WI38 (cell line): ENCODE data around the gene TKT.

Source experiments
- H3K4me3 ChIP-seq: 2 replicates; pipeline ENCODE4 v1.5.1; 2011; ENCODE audit warnings: low read depth, mild to moderate bottlenecking, control low read depth, low read length
- TF ChIP-seq, protein P1 (sequence below): IDR thresholded peaks from 2 replicates; pipeline ENCODE4 v1.5.1; 2012; ENCODE audit warnings: low read depth, mild to moderate bottlenecking, control low read depth, low read length

TKT gene

DNA sequence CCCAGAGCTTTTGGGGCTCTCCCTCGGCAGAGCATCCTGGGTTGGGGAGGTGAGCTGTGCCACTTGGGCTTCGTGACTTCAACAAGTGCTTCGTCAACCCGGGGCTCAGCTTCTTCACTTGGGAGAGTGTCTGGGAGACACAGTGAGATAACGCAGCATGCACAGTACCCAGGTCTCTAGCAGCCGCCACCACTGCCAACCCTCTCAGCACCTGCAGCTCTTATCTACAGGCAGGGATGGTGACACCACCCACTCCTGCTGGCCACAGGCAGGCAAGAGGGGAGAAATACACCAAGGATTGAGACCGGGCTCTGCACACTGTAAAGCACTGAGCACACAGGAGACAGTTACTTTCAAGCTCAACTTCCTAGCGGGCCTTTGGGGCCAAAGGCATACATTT is 11.6 kb downstream of the TKT start:
- TF ChIP-seq, protein P1, sequence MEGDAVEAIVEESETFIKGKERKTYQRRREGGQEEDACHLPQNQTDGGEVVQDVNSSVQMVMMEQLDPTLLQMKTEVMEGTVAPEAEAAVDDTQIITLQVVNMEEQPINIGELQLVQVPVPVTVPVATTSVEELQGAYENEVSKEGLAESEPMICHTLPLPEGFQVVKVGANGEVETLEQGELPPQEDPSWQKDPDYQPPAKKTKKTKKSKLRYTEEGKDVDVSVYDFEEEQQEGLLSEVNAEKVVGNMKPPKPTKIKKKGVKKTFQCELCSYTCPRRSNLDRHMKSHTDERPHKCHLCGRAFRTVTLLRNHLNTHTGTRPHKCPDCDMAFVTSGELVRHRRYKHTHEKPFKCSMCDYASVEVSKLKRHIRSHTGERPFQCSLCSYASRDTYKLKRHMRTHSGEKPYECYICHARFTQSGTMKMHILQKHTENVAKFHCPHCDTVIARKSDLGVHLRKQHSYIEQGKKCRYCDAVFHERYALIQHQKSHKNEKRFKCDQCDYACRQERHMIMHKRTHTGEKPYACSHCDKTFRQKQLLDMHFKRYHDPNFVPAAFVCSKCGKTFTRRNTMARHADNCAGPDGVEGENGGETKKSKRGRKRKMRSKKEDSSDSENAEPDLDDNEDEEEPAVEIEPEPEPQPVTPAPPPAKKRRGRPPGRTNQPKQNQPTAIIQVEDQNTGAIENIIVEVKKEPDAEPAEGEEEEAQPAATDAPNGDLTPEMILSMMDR: no peak
- H3K4me3 ChIP-seq: no peak overlapping the region

DNA sequence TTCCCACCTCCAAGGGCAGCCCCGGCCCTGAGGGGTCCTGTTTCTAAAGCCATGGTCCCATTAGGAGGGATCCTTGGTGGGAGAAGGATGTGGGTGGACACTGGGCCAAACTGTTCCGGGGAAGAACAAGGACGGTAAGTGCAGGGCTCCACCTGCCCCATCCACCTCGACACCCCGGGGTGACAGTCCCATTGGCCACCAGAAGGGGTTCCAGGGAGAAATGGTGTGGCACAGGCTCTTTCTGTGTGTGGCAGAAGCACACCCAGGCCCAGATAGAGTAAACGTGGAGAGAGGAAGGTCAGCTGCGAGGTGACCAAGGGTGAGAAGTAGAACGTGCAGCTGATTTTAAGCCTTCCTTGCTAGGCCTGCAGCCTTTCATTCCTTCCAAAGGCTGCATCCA is 12.0 kb downstream of the TKT start:
- TF ChIP-seq, protein P1: no peak
- H3K4me3 ChIP-seq: no peak overlapping the region

DNA sequence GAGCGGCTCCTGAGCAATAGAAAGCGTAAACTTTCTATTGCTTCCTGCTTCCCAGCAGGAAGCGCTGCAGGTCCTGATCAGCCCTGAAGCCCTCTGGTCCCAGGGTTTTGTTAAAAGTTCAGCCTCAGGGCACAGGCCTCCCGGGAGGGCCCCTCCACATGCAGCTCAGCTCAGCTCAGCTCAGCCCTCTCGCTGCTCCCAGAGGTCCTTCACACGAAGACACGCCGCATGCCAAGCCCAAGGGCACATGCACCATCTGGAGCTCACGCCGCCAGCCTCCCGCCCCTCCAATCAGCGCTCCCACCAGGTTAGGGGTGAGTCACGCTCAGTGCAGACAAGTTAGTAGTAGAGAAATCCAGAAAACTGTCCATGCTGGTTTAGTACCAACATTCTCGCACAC is 12.7 kb downstream of the TKT start:
- TF ChIP-seq, protein P1: no peak
- no peak overlapping the region for H3K4me3 ChIP-seq

DNA sequence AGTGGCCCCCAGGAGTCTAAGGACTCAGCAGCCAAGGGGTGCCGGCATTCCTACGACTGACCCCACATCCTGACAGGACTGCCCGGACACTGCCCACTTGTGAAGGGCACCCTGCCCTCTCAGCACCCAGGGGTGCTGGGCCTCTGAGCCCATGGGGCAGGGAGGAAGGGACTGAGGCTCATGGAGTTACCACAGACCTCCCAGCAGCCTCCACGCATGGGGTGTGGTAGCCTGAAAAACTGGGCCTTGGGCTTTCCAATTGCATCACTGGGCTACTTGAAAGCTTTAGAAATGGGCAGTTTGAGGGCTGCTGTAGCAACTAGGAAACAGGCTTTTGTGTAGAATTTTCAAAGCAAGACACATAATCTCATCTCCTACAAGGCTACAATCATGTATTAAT is 13.2 kb downstream of the TKT start:
- H3K4me3 ChIP-seq: no peak overlapping the region
- TF ChIP-seq, protein P1: no peak

DNA sequence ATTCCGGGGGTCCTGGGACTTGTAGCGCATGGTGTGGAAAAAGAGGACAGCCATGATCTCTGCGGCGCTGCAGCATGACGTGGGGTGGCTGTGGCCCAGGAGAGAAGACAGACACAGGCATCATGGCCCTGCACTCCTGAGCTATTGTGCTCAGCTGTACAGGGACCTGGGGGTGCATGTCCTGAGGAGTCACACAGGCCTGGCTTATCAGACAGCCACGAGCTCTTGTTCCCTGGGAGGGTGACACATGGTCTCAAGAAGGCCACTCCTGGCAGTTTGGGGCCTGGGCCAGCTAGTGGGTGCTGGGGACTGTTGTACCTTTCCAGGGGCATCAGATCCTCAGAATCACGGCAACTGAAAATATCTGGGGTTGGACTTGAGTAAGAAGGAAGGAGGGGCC is 13.7 kb downstream of the TKT start:
- TF ChIP-seq, protein P1: no peak
- H3K4me3 ChIP-seq: no peak overlapping the region

DNA sequence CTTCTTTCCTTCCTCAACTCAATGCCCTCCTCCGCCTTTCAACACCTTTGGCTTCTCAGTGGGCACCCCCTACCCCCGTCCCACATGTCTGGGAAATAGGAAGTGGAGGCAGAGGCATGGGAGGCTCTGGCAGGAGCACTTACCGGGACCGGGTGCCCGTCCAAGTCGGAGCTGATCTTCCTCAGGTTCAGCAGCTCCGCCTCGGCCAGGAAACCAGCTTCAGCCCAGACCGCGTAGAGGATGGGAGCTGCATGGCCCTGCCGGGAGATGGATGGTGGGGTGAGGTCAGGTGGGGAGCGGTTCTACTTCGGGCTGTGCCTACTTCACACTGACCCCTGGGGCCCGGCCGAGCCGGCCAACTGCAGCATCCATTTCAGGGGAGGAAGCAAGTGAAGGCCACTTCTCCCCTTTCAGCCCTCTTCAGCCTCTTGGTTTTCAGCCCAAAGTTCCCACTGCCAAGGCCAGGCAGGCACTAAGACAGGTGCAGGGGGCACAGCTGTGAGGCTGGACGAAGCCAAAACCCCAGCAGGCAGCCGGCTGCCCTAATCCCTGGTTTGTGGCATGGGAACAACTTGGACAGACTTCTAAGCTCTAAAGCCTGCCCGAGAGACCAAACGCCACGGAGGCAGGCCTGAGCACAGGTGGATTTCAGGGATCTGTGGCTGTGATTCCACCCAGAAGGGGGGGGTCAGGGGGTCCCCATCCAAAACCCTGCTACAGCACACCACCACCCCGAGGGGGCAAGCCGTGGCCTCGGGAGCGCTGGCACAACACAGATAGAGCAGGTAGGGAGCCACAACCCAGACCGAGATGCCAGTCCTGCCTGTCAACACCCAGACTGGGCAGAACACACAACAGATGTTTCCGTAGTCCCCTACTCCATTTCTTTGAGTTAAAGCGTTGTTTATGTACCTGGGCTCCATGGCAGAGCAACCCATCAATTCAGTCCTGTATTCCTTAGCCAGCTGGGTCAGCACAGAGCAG is 14.5 kb downstream of the TKT start:
- no peak overlapping the region for H3K4me3 ChIP-seq
- TF ChIP-seq, protein P1: no peak

DNA sequence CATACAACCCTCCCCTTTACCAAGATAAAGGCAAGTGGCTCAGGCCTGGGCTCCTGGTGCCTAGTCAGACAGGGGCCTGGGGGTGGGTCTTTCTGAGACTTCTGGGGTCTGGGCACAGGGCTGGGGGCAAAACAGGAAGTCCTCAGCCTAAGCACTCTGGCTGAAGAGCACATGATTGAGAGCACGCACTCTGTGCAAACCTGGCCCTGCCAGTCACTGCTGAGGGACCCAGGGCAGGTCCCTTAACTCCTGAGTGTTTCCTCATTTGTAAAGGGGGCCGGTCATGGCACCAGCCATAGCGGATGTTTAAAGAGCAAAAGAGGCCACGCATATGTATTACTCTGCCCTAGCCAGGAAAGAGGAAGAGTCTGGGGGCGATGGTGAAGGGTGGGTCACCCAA is 16.0 kb downstream of the TKT start:
- TF ChIP-seq, protein P1: no peak
- no peak overlapping the region for H3K4me3 ChIP-seq
